Smooth muscle cell of the pulmonary artery (primary cell): ENCODE data around the gene ZNF81. TPM values are rescaled to one million over a fixed set of nuclear protein-coding genes. Genes with fewer than 3 reads are reported as not detected.

ENCODE experiments used
- total RNA-seq: library from RNA; depleted of rRNA; stranded (reverse); fragments of >200 nt; gene quantifications from 2 replicates; pipeline ENCODE4 v1.2.3, GENCODE V29; 2014

The ZNF81 gene
- 7.6 and 8.4 TPM in 2 replicates for total RNA-seq

DNA sequence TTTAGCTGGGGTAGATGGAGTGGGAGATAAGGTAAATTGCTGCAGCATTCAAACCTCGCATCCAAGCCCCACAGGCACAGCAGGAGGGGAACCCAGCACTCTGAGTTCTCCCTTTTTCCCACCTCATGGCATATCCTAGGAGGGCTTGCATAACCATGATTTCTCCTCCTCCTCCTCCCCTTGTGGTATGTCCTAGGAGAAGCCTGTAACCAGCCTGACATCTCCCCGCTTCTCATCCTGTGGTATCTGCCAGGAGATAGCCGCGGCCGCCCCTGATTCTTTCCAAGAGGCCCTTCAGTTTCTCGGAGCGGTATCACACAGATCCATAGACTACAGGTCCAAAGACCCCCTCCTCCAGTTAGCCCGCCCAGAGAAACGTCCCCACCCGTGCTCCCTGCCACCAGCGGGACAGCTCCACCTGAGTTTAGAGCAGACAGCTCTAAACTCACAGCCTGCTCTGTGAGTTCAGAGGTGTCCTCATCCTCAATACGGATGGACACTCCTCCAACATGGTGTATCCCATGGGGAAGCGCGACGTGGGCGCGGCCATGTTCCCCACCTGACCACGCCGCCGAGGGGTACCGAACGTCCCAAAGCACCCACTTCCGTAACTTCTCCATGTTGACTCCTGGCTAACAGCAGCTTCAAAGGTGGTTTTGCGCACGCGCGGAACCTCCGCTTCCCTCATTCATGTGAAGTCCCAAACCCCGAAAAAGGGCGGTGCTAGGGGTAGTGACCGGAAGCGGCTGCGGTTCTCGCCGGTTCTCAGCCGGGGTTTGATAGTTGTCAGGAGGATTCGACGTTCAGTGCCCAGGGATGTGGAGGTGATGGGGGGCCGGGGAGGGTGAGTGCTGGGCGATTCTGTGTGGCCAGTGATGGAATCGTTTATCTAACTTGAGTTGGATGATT lies at the start of gene ZNF81:
Gene ZNF81, plus strand, starts transcription at position 739 of the 909 bp plus-strand sequence. CDS start 9,366 bp downstream, outside the sequence.

Other genes starting within 250 kb of the ZNF81 start
- gene SYN1, start 217.0 kb upstream of the ZNF81 start, total RNA-seq = 0.07 and 0.36 TPM in 2 replicates
- gene CFP, start 207.0 kb upstream of the ZNF81 start, total RNA-seq = 0.07 and 0.10 TPM in 2 replicates
- 20.4 and 27.5 TPM in 2 replicates for gene ELK1, start 186.3 kb upstream of the ZNF81 start, total RNA-seq
- gene UXT, start 177.7 kb upstream of the ZNF81 start, total RNA-seq = 70.6 and 90.6 TPM in 2 replicates
- 2.8 and 3.1 TPM in 2 replicates for gene ZNF182, start 167.1 kb downstream of the ZNF81 start, total RNA-seq
- gene SPACA5, start 170.1 kb downstream of the ZNF81 start, total RNA-seq = not detected in 2 replicates
- 1.2 and 2.9 TPM in 2 replicates for gene ZNF630, start 234.7 kb downstream of the ZNF81 start, total RNA-seq